Measurements from ENCODE around the gene NHERF2.
A peak's percentile ranks its signal among the peaks of the same experiment; 100 is the strongest.
"Not testable (repeated sequence)": the region's sequence is repeated elsewhere in the genome, so short reads cannot be mapped to it uniquely, and the experiment has no call there.

Gene NHERF2

DNA sequence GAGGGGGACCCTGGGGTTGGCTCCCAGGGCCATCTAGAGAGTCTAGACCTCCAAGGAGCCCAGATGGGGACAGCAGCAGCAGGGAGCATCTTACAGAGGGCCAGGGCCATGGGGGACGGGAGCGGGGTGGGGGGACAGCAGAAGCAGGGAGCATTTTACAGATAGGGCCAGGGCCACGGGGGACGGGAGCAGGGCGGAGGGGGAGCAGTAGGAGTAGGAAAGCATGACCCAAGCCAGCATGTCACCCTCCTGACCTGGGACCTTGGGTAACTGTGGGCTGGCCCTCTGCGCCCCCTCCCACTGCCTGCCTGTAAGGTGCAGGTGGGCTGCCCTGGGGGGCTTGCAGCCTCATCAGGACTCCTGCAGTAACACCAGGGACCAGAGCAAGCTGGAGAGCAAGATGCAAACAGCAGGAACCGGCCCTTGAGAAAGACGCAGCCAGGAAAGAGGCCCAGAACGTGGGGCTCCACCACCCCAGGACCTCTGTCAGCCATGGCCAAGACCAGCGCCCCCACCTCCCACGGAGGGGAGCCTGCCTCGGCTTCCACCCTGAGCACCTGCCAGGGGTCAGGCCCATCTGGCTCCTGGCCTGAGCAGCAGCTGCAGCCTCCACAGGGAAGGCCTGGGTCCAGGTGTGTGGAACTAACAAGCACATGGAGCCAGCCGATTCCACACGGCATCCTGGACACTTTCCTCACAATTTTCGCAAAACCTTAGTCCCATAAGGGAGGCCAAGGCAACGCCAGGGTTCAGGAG lies 19.4 kb upstream of the NHERF2 start:
- no peak for DNase-seq

DNA sequence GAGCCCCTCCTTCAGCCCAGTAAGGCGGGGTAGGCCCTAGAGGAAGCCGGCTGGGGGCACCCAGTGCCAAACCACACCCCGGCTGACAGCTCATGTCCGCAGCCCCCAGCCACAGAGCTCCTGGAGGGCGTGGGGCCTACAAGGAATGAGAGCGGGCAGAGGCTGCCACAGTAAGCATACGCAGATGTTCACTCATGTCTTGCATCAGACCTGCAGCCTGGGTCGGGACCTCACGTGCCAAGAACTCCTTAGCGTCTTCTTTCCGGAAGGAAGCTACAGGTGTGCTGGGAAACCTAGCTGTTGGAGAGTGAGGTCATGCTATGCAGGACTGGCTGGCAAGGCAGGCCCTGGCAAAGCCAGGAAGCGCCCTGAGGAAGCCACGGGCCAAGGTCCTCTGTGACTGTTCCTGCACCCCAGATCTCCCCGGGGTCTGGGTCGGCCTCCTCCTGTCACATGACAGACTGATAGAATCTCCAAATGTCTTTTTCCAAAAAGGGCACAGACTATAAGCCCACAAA lies 18.6 kb upstream of the NHERF2 start:
- DNase-seq: no peak

DNA sequence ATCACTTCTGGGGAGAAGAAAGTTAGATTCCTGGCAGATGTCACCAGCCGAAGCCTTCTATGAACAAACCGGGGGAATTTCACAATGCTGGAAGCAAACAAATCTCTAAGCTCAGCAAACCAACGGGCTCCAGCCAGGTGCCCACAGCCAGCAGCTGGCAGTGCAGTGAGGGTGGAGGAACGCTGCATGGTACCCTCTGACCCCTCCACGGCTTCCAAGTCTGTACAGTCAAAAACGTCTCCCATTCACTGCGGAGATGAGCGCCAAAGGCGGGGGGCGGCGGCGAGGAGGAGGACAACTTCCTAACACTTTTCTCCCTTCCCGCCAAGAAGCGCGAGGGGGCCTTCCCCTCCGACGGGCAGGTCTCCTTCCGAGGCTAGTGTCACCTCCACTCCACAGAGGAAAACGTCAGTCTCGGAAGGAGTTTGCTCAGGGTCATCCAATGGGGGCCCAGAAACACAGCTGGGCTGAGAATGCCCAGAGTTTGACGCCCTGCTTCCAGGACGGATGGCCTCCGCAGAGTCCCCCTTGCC lies 18.0 kb upstream of the NHERF2 start:
- no peak for DNase-seq

DNA sequence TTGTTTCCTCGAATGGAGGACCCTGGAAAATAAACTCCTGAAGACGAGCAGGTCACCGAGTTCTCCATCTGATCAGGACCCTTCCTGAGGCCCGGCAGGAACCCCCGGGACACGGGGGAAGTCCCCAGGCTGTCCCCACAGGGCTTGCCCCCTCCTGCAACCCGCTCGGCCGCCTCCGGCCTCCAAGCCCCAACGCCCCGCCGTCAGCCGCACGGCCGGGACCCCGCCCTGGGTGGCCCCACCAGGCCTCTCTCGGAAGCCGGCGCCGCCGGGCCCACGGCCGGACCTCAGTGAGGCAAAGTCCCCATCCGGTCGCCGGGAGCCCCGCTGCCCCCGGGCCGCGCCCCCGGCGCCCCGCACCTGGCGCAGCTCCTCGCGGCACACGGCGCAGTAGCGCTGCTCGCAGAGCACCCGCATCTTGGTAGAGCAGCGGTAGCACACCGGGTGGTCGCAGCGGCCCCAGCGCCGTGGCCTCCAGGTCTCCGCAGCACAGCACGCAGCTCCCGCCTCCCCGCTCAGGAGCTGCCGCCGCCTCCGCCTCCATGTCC lies 17.5 kb upstream of the NHERF2 start:
- no peak for DNase-seq

DNA sequence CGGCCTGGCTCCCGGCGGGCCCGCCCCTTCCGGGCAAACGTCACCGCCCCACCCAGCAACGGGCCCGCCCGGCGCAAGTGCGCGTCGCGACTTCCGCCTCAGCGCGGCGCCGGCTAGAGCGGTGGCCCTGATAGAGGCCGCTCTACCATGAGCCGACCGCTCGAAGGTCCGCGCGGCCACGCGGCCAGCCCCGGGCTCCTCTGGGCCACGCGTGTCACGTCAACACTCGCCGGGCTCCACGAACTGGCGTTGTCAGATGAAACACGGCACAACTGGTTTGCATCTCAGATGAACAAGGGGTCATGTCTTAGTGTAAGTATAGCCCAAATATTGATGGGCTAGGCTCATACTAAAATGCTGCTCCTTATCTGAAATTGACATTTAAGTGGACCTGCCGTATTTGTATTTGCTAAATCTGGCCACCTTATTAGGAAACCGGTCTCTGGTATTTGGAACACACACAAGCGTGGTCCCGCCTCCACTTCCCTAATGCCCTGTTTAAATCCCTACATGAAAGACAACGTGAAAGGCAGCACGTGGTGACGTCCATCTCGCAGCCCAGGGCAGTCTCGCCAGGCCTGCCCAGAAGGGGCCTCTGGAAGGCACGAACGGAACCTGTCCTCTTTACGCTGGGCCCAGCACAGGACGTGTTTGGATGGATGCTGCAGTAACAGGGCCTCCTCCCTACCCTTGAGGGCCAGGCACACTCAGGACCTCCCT lies 16.8 kb upstream of the NHERF2 start, which contains the start of gene ZNF598:
Gene ZNF598, minus strand, starts transcription at position 31 of the 720 bp plus-strand sequence.
- DNase-seq: peak; percentile 68

DNA sequence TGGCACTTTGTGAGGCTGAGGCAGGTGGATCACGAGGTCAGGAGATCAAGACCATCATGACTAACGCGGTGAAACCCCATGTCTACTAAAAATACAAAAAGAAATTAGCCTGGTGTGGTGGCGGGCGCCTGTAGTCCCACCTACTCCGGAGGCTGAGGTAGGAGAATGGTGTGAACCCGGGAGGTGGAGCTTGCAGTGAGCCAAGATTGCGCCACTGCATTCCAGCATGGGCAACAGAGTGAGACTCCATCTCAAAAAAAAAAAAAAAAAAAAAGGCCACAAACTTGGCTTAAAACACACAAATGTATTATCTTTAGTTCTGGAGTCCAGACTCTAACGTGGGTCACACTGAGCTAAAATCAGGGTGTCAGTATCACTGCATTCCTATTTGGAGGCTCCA lies 15.0 kb upstream of the NHERF2 start:
- not testable (repeated sequence) for DNase-seq

DNA sequence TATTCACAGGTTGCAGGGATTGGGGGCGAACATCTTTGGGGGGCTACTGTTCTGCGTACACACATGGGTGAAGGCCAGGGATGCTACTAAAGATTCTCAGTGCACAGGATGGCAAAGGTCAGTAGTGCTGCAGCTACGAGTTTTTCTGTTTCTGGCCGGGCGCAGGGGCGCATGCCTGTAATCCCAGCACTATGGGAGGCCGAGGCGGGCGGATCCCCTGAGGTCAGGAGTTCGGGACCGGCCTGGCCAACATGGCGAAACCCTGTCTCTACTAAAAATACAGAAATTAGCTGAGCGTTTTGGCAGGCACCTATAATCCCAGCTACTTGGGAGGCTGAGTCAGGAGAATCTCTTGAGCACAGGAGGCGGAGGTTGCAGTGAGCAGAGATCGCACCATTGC lies 13.2 kb upstream of the NHERF2 start:
- DNase-seq: no peak

DNA sequence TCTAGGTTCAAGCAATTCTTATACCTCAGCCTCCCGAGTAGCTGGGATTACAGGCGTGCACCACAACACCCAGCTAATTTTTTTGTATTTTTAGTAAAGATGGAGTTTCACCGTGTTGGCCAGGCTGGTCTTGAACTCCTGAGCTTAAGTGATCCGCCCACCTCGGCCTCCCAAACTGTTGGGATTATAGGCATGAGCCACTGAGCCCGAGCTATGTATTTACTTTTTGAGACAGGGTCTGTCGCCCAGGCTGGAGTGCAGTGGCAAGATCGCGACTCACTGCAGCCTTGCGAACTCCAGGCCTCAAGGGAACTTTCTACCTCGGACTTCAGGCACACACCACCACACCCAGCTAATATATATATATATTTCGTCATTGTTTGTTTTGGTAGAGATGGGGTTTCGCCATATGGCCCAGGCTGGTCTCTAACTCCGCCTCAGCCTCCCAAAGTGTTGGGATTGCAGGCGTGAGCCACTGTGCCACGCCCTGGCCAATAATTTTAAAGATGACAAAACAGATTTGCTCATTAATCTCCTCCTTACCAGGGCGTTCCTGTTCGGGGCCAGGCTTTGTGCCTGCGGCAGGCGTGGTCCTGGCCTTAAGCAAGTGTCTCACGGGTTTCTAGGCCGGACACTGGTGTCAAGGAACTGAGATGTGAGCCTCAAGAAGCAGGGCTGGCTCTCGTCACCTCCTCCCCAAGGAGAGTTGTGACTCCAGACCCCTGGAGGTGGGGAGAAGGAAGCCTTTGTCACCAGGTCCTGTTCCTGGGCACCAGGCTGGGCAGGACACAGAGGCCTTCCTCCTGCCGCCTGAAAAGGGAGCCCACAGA lies 11.4 kb upstream of the NHERF2 start:
- DNase-seq: no peak

DNA sequence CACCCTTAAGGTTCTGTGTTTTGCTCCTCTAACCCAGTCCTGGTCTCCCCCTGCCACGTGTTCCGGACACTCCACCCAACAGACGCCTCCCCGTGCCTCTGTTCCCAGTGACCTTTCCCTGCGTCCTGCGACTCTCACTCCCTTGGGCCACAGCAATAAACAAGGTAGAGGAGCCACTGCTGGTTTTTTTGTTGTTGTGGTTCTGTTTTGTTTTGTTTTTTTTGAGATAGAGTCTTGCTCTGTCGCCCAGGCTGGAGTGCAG lies 10.8 kb upstream of the NHERF2 start:
- DNase-seq: no peak

DNA sequence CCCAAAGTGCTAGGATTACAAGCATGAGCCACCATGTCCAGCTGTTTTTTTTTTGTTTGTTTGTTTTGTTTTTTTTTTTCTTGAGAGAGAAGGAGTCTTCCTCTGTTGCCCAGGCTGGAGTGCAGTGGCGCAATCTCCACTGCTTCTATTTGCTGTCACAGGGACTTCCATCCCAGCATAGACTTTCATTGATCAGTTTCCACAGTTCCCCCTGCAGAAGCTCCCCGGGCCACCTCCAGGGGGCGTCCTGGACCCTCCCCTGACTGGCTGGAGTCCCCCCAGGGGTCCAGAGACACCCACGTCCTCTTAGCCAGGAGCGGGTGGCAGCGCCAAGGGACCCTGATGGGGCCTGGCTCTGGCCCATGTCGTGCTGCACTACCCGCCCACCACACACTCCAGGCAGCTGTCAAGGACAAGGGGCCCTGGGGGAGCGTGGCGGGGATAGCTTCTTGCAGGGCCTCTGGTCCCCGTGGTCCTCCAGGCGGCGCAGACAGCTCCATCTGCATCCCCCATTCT lies 10.2 kb upstream of the NHERF2 start:
- no peak for DNase-seq

DNA sequence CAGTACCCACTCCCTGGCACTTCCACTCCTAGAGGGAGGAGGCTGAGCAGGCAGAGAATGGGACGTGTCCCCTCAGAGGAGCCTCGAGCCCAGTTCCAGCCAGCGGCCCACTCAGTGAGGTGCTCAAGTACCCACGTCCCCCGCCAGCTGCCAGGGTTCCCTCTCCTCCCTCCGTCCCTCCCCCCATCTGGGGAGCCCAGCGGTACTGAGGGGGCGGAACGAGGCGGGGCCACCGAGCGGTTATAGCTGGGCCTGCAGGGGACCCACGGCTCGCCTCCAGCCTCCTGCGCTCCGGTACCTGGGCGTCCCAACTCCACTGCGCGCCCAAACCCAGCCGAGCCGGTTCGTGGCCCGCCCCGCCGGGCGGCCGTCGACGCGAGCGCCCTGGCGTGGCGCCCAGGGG lies 7.2 kb upstream of the NHERF2 start, which contains the start of gene NPW:
Gene NPW, plus strand, starts transcription at position 268 of the 403 bp plus-strand sequence.
- no peak for DNase-seq

DNA sequence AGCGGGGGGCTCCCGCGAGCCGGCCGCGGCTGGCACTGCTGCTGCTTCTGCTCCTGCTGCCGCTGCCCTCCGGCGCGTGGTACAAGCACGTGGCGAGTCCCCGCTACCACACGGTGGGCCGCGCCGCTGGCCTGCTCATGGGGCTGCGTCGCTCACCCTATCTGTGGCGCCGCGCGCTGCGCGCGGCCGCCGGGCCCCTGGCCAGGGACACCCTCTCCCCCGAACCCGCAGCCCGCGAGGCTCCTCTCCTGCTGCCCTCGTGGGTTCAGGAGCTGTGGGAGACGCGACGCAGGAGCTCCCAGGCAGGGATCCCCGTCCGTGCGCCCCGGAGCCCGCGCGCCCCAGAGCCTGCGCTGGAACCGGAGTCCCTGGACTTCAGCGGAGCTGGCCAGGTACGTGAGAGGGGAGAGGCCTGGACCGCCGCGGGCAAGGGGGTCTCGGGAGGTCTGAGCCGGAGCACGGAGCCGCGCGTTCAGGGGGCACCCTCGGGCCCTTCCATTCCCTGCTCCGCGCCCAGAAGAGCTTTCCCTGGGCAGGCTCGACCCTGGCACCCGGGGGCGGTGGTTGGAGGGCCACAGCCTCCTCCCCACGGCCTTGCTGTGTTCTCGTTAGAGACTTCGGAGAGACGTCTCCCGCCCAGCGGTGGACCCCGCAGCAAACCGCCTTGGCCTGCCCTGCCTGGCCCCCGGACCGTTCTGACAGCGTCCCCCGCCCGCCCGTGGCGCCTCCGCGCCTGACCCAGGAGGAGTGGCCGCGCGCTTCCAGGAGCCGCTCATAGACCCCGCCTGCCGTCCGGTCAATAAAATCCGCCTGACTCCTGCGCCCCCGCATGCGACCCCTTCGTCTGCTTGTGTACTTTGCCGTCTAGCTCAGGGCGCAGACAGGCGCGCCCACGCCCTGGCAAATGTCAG lies 6.5 kb upstream of the NHERF2 start:
- DNase-seq: no peak

DNA sequence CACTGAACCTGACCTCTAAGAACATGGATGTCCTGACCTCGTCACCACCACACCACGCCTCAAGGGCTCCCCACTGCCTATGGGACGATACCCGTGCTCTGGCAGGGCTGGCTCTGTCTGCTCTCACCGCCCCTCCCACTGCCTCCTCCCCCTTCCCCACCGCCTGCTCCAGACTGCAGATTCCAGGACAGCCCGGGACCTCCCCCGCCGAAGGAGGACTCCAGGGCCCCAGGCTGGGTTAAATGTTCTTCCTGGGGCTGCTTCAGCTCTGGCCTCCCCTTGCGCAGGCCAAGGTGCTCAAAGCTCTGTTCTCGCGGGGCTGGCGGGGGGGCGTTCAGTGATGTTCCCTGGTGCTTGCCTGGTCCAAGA lies 4.0 kb upstream of the NHERF2 start:
- DNase-seq: no peak

DNA sequence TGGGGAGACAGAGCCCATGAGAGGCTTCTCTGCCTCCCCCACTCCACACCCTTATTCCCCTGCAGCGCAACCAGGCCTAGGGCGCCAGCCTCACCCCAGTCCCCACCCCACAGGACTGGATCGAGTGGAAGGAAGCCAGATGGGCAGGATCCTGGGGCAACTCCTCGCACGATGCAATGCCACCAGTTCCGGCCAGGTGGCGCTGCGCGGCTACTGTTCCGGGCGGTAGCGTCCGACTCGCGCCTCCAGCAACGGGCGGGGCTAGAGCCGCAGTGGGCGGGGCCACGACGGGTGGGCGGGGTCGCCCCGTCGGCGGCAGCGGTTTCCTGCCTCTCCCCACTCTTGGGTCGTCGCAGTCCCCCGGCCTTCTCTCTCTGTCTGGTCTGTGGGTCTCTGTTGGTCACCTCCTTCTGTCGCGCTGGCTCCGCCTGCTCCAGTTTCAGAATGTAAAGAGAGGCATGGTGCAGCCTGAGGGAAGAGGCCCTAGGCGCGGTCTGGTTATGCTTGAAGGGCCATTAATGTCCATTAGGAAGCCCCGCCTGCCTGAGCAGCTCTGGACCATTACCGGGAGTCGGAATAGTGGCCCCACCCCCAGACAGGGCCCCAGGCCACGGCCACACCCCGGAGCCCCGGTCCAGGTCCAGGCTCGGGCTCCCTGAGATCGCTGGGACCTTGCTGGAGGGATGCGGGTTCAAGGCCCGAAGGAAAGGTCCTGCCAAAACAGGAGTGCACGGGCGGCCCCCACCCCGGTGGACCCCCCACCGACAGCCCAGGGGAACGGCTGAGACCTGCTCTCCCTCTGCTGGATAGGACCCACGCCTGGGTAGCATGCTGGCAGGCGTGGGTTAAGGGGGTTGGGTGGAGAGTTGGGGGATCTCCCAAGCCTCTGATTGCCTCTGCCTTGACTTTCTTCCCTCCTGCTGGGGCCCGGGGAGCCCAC lies 3.3 kb upstream of the NHERF2 start:
- peak; percentile 93 for DNase-seq

DNA sequence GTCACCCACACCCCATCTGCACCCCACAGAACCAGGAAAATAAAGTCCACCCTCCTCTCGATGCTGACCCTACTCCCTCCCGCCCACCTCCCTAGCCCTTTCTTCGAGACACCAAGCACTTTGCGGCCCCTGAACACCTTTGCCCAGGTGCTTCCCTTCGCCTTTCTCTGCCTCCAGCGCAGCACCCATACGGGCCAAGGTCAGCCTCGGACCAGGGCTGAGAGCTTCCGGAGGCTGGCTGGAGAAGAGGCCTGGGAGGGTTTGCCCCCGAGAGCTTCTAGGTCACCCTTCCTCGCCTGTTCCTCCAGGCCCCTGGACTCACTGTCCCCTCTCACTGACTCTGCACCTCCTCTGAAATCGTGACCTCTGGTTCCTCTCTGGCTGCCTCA lies 2.7 kb upstream of the NHERF2 start:
- no peak for DNase-seq

DNA sequence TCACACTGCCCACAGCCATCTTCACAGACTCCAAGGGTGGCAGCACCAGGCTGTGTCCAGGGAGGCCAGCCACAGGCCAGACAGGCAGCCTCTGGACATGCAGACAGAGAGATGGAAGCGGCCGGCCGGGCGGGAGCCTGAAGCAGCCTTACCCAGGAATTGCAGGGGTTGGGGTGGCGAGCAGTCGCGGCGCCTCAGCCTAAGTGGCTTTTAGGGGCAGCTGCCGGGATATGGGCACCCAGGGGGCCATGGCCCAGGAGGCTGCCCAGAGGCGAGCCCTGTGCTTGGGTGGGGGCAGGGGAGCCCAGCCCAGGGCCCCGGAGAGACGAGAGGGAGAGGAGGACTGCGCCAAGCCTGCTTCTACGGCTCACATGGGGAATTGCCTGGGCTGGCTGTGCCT lies 1.5 kb upstream of the NHERF2 start:
- no peak for DNase-seq

DNA sequence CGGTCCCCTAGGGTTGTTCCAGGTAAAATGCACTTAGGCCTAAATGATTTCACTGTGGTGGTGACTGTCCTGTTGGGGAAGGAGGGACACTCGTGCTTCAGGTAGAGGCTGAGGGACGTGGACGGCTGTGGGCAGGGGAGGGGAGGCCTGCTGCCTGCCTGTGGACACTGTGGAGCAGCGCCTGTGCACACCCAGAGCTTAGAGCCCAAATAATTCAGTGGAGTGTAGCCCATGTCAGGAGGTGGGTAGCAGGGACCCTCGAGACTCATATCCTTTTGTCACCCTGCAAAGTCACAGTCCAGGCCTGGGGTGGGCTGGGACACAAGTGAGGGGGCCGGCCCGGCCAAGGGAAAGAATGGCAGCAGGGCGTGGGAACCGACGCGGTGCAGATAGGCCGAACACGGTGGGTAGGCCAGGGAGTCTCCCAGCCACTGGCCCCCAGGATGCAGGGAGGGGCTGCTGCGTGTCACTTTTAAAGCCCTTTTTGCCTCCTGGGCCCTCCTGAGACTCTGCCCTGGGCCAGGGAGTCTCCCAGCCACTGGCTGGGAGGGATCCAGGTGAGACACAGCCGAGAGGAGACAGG lies 733 bp upstream of the NHERF2 start:
- no peak for DNase-seq

DNA sequence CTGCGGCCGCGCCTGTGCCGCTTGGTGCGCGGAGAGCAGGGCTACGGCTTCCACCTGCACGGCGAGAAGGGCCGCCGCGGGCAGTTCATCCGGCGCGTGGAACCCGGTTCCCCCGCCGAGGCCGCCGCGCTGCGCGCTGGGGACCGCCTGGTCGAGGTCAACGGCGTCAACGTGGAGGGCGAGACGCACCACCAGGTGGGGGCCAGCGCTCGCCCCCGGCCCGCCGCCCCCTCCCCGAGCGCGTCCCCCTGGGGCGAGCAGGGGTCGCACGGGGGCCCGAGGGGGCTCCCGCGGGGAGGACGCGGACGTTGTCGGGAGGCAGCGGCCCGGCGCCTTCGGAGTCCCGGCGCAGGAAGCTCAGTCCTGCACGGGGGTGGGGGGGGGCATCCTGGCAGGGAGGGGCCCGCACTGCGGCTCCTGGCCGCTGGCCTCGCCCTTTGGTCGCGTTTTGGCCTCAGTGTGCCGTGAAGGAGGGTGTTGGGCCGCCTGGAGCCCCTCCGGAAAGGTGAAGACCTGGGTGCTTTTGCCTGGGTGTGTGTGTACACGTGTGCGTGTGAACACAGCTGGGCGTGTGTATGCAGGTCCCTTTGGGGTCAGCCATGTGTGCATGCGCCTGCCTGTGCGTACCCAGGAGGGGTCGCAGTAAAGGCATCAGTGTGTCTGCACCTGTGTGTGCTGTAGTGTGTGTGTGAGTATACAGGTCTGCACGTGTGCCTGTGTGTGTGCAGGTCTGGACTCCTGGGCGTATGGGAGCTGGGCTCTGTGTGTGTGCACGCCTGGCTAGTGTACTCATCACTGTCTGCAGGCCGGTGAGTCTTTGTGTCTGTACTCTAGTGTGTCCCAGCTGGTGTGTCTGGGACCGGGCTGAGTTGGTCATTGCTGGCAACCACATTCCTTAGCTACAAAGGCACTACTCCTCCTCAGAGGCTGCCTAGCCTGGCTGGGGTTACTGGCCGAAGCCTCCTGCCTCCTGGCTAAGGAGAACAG lies 615 bp downstream of the NHERF2 start:
- DNase-seq: no peak

DNA sequence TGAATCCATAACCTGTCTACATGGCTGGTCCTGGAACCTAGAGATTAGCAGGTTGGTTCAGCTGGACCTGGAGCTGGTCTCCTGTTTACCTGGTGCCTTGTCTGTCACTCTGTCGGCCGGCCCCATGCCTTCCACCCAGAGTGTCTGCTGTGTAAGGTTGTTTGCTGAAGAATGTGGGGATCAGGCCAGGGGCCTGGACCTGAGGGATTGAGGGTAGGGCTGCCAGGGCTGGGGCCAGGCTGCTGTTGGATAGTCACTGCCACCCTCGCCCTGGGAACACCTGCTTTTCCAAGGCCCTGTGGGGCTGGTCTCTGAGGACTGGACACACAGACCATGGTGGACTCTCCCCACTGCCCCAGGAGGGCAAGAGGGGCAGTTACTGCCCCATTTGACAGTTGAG lies 1.4 kb downstream of the NHERF2 start:
- no peak for DNase-seq

All from activated CD4-positive, alpha-beta T cell treated with anti-CD3 and anti-CD28 coated beads for 1 hour (primary cell).